K562 (cell line): ENCODE data around the gene PSMC3IP. TPM values are rescaled to one million over a fixed set of nuclear protein-coding genes. Genes with fewer than 3 reads are reported as not detected.
A peak's percentile ranks its signal among the peaks of the same experiment; 100 is the strongest.

Experiments
- CHD4 ChIP-seq: fragments of 200-600 bp; sonication (generic); IDR thresholded peaks from 3 replicates; pipeline ENCODE4 v1.6.1; 2012; ENCODE audit warnings: low read depth, mild to moderate bottlenecking, mixed read lengths, low read length, inconsistent platforms; ENCODE audit not compliant: insufficient read depth, insufficient replicate concordance, poor library complexity, severe bottlenecking
- ETS2 ChIP-seq: IDR thresholded peaks from 2 replicates; pipeline ENCODE4 v1.6.1; 2016; ENCODE audit warnings: borderline replicate concordance, missing genetic modification characterization, mild to moderate bottlenecking, moderate library complexity, missing compliant biosample characterization; ENCODE audit not compliant: poor library complexity, severe bottlenecking
- GABPB2 ChIP-seq: fragments of 250-450 bp; sonication (Bioruptor Pico); conservative IDR thresholded peaks from 2 replicates; pipeline ENCODE4 v1.5.1; 2021; ENCODE audit warnings: mild to moderate bottlenecking
- GMEB1 ChIP-seq: fragments of 250-450 bp; sonication (Bioruptor Pico); IDR thresholded peaks from 2 replicates; pipeline ENCODE4 v1.4.0; 2020; ENCODE audit warnings: mild to moderate bottlenecking
- GTF2A2 ChIP-seq: IDR thresholded peaks from 2 replicates; pipeline ENCODE4 v1.6.1; 2016; ENCODE audit warnings: mild to moderate bottlenecking, missing genetic modification characterization, missing compliant biosample characterization
- HDAC8 ChIP-seq: fragments of 450-650 bp; IDR thresholded peaks from 2 replicates; pipeline ENCODE4 v1.6.1; 2016; ENCODE audit warnings: mild to moderate bottlenecking, missing genetic modification characterization, moderate library complexity, missing compliant biosample characterization
- HOXB6 ChIP-seq: fragments of 250-450 bp; sonication (Bioruptor Pico); IDR thresholded peaks from 2 replicates; pipeline ENCODE4 v1.5.1; 2022; ENCODE audit warnings: mild to moderate bottlenecking, borderline replicate concordance
- ILK ChIP-seq: fragments of 450-650 bp; IDR thresholded peaks from 2 replicates; pipeline ENCODE4 v1.6.1; 2016; ENCODE audit warnings: missing genetic modification characterization, low read depth, mild to moderate bottlenecking, missing compliant biosample characterization, moderate library complexity, borderline replicate concordance
- KAT8 ChIP-seq: fragments of 450-650 bp; IDR thresholded peaks from 2 replicates; pipeline ENCODE4 v1.6.1; 2016; ENCODE audit warnings: low read depth, mild to moderate bottlenecking
- KHSRP ChIP-seq: fragments of 450-650 bp; IDR thresholded peaks from 2 replicates; pipeline ENCODE4 v1.6.1; 2017
- MAFF ChIP-seq: IDR thresholded peaks from 2 replicates; pipeline ENCODE4 v1.6.1; 2012; ENCODE audit warnings: low read length, improper control_type of control experiment
- NFATC3 ChIP-seq: fragments of 450-650 bp; IDR thresholded peaks from 2 replicates; pipeline ENCODE4 v1.6.1; 2017; ENCODE audit warnings: mild to moderate bottlenecking
- NR2C1 ChIP-seq, 2 experiments: fragments of 450-650 bp; IDR thresholded peaks; 2 replicates each; pipeline ENCODE4 v1.6.1; 2017; ENCODE audit warnings: mild to moderate bottlenecking in 2 of 2, antibody characterized with exemption in 1 of 2, inconsistent platforms in 1 of 2, missing compliant biosample characterization in 1 of 2, missing genetic modification characterization in 1 of 2
- SIN3A ChIP-seq, 2 experiments: fragments of 150-350 bp in 1 of 2; IDR thresholded peaks; 2 replicates each; pipeline ENCODE4 v1.6.1; 2011 to 2016; ENCODE audit warnings: borderline replicate concordance in 2 of 2, low read depth in 2 of 2, low read length in 2 of 2, mild to moderate bottlenecking in 2 of 2, moderate library complexity in 2 of 2; ENCODE audit not compliant: control insufficient read depth in 1 of 2
- SRF ChIP-seq, 2 experiments: fragments of 250-450, 450-650 bp in 1 of 2; sonication (Bioruptor Pico) in 1 of 2; sonication (generic) in 1 of 2; formaldehyde crosslinking; IDR thresholded peaks; 2 replicates each; pipeline versions ENCODE4 v1.5.0 to v1.5.1; 2020 to 2022; ENCODE audit warnings: mild to moderate bottlenecking in 1 of 2, missing genetic modification reagents in 1 of 2
- U2AF1 ChIP-seq: fragments of 200-400 bp; formaldehyde crosslinking; optimal IDR thresholded peaks from 2 replicates; pipeline ENCODE3; 2017; ENCODE audit warnings: mild to moderate bottlenecking, low read depth, low read length, moderate library complexity
- WHSC1 ChIP-seq: IDR thresholded peaks from one replicate; pipeline ENCODE4 v1.6.1; 2012; ENCODE audit warnings: low read length, control low read depth, inconsistent platforms
- YBX1 ChIP-seq: fragments of 450-650 bp; IDR thresholded peaks from 2 replicates; pipeline ENCODE4 v1.7.1; 2016; ENCODE audit warnings: mild to moderate bottlenecking
- ZNF121 ChIP-seq: sonication (generic); formaldehyde crosslinking; conservative IDR thresholded peaks from 2 replicates; pipeline ENCODE4 v1.8.0; 2022; ENCODE audit warnings: missing genetic modification reagents
- ZNF23 ChIP-seq: fragments of 250-450 bp; sonication (Bioruptor Pico); IDR thresholded peaks from 2 replicates; pipeline ENCODE4 v1.4.0; 2020; ENCODE audit warnings: mild to moderate bottlenecking
- ZNF324 ChIP-seq: fragments of 250-450 bp; sonication (Bioruptor Pico); IDR thresholded peaks from 2 replicates; pipeline ENCODE4 v1.4.0; 2020; ENCODE audit warnings: mild to moderate bottlenecking
- ZNF395 ChIP-seq: fragments of 200-800 bp; sonication (Bioruptor generic); IDR thresholded peaks from 2 replicates; pipeline ENCODE4 v1.6.1; 2017; ENCODE audit warnings: missing genetic modification characterization, missing compliant biosample characterization
- ZNF639 ChIP-seq, 2 experiments: fragments of 200-800 bp in 1 of 2; sonication (Bioruptor generic) in 1 of 2; sonication (generic) in 1 of 2; formaldehyde crosslinking in 1 of 2; IDR thresholded peaks in 1 of 2; conservative IDR thresholded peaks in 1 of 2; 2 replicates each; pipeline versions ENCODE4 v1.5.0 to v1.6.1; 2016 to 2020; ENCODE audit warnings: missing compliant biosample characterization in 1 of 2, missing genetic modification characterization in 1 of 2, missing genetic modification reagents in 1 of 2
- polyA plus RNA-seq, 8 experiments: library from polyadenylated mRNA; depleted of rRNA in 4 of 8; stranded (reverse) in 5 of 8; unstranded in 3 of 8; fragments of >200 nt; fragmentation: Nextera tagmentation in 2 of 8; fragmentation: Illumina TruSeq in 1 of 8; extraction: Ambion mirVana in 2 of 8; extraction: Trizol in 1 of 8; gene quantifications; 2 replicates each; pipeline versions ENCODE4 v1.2.1 to v1.2.3, GENCODE V29; 2011 to 2014; ENCODE audit warnings: inconsistent platforms in 1 of 8, missing spikeins in 1 of 8
- total RNA-seq, 7 experiments: library from RNA; depleted of rRNA in 6 of 7; stranded (reverse); fragments of >200 nt in 6 of 7; fragmentation: Illumina TruSeq in 2 of 7; extraction: Trizol in 2 of 7; gene quantifications; 2 replicates each; pipeline versions ENCODE4 v1.2.1 to v1.2.3, GENCODE V29; 2011 to 2021; ENCODE audit warnings: low replicate concordance in 1 of 7

PSMC3IP gene
- total and polyA plus RNA-seq, 9 of the 15 experiments (the other 6 are each of a cell fraction or from before 2014, with no cell fraction given): 13.8 to 65.6 (median 32.8) TPM

GRCh38 chr17:42561897-42562387, 15.6 kb downstream of the PSMC3IP start, which contains the start of gene COASY (continued):
- TF ChIP-seq ZNF395 (CRISPR knock-in tag) (no peak; the same call in 1 of the 2 replicates), GTF2A2 (tag) (no peak), ZNF639 (CRISPR knock-in tag; conservative IDR thresholded peaks at IDR 0.05 in 1 of 2, IDR thresholded peaks at IDR 0.05 in 1 of 2) (peak in 1 of 2 experiments; percentile 78; a peak in 2 of 4 replicates), SIN3A (IDR thresholded peaks at IDR 0.05; ENCODE audit: borderline replicate concordance in 2 of 2, control insufficient read depth in 1 of 2, low read depth in 2 of 2, low read length in 2 of 2) (peak; percentile 84 to 93; a peak in 3 of 4 replicates), KAT8 (no peak), NR2C1 (IDR thresholded peaks at IDR 0.05) (peak; percentile 99), NR2C1 (tag; IDR thresholded peaks at IDR 0.05) (peak; percentile 99), ZNF324 (CRISPR knock-in tag) (no peak), U2AF1 (no peak), WHSC1 (no peak), CHD4 (peak; percentile 76), HDAC8 (tag) (no peak), YBX1 (no peak), ILK (tag) (no peak), KHSRP (no peak), GMEB1 (CRISPR knock-in tag) (no peak), ETS2 (tag) (no peak), GABPB2 (CRISPR knock-in tag) (no peak), HOXB6 (CRISPR knock-in tag) (no peak), ZNF23 (CRISPR knock-in tag) (no peak), NFATC3 (no peak), MAFF (peak; percentile 81; the same call in 1 of the 2 replicates), ZNF121 (no peak), SRF (CRISPR knock-in tag; IDR thresholded peaks at IDR 0.05) (no peak)
